ENCODE results near the gene TAB3.
"Not testable (repeated sequence)": the region's sequence is repeated elsewhere in the genome, so short reads cannot be mapped to it uniquely, and the experiment has no call there.

The TAB3 gene

DNA sequence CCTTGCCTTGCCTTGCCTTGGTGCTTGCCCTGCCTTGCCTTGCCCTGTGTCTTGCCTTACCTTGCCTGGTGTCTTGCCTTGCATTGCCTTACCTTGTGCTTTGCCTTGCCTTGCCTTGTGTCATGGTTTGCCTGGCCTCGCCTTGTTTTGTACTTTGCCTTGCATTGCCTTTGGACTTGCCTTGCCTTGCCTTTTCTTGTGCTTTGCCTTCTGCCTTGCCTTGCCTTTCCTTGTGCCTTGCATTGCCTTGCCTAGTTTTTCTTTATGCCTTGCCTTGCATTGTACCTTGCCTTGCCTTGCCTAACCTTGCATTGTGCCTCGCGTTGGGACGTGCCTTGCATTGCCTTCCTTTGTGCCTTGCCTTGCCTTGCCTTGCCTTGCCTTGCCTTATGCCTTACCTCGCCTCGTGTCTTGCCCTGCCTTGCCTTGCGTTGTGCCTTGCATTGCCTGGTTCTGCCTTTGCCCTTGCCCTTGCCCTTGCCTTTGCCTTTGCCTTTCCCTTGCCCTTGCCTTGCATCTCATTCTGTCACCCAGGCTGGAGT lies 82.8 kb downstream of the TAB3 start:
- DNase-seq = no peak

DNA sequence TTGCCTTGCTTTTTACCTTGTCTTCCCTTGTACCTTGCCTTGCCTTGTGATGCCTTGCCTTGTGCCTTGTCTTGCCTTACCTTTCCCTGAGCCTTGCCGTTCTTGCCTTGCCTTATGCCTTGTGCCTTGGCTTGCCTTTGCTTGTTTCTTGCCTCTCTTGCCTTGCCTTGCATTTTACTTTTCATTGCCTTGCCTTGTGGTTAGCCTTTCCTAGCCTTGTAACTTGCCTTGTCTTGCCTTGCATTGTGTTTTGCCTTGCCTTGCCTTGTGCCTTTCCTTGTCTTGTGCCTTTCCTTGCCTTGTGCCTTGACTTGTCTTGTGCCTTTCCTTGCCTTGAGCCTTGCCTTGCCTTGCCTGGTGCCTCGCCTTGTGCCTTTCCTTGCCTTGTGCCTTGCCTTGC lies 84.6 kb downstream of the TAB3 start:
- no peak for DNase-seq

- no peak for DNase-seq
Measured at GRCh38 chrX:30800901-30801300, 88.2 kb downstream of the TAB3 start.

- DNase-seq = no peak
Measured at GRCh38 chrX:30799327-30799726, 89.7 kb downstream of the TAB3 start.

DNA sequence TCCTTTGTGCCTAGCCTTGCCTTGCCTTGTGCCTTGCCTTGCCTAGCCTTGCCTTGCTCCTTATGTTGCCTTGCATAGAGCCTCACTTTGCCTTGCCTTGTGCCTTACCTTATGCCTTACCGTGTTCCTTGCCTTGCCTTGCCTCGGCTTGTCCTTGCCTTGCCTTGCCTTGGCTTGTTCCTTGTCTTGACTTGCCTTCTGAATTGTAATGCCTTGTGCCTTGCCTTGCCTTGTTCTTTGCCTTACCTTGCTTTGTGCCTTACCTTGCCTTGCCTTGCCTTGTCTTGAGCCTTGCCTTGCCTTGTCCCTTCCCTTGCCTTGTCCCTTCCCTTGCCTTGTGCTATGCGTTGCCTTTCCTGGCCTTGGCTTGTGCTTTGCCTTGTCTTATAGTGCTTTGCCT lies 90.2 kb downstream of the TAB3 start:
- no peak for DNase-seq

DNA sequence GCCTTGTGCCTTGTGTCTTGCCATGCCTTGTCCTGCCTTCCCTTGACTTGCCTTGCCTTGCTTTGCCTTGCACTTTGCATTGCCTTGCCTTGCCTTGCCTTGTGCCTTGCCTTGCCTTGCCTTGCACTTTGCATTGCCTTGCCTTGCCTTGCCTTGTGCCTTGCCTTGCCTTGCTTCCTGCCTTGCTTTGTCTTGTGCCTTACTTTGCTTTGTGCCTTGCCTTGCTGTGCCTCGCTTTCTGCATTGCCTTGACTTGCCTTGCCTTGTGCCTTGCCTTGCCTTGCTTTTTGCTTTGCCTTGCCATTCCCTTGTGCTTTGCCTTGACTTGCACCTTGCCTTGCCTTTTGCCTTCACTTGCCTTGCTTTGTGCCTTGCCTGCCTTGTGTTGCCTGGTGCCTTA lies 91.8 kb downstream of the TAB3 start:
- not testable (repeated sequence) for DNase-seq

DNA sequence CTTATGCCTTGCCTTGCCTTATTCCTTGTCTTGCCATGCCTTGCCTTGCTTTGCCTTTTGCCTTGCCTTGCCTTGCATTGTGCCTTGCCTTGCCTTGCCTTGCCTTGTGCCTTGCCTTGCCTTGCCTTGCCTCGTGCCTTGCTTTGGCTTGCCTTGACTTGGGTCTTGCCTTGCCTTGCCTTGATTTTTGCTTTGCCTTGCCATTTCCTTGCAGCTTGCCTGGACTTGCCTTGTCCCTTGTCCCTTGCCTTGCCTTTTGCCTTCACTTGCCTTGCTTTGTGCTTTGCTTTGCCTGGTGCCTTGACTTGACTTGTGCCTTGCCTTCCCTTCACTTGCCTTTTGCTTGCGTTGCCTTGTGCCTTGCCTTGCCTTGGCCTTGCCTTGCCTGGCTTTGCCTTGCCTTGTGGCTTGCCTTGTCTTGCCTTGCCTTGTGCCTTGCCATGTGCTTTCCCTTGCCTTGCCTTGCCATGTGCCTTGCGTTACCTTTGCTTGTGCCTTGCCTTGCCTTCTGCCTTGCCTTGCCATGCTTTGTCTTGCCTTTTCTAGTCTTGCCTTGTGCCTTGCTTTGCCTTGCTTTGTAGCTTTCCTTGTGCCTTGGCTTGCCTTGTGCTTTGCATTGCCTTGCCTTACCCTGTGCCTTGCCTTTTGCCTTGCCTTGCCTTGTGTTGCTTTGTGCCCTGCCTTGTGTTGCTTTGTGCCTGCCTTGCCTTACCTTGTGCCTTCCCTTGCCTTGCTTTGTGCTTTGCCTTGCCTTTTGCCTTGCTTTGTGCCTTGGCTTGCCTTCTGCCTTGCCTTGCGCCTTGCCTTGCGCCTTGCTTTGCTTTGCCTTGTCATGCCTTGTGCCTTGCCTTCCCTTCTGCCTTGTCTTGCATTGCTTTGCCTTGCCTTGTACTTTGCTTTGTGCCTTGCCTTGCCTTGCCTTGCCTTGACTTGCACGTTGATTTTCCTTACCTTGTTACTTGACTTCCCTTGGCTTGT lies 92.8 kb downstream of the TAB3 start:
- DNase-seq = no peak

DNA sequence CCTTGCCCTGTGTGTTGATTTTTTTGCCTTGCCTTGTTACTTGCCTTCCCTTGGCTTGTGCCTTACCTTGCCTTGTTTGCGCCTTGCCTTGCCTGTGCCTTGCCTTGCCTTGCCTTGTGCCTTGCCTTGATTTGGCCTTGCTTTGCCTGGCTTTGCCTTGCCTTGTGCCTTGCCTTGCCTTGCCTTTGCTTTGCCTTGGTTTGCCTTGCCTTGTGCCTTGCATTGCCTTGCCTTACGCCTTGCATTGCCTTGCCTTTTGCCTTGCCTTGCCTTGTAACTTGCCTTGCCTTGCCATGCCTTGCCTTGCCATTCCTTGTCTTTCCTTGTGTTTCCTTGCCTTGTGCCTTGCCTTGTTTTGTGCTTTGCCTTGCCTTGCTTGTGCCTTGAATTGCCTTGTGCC lies 94.6 kb downstream of the TAB3 start:
- DNase-seq = no peak

GRCh38 chrX:30793767-30794103 lies 95.3 kb downstream of the TAB3 start:
- DNase-seq = no peak

DNA sequence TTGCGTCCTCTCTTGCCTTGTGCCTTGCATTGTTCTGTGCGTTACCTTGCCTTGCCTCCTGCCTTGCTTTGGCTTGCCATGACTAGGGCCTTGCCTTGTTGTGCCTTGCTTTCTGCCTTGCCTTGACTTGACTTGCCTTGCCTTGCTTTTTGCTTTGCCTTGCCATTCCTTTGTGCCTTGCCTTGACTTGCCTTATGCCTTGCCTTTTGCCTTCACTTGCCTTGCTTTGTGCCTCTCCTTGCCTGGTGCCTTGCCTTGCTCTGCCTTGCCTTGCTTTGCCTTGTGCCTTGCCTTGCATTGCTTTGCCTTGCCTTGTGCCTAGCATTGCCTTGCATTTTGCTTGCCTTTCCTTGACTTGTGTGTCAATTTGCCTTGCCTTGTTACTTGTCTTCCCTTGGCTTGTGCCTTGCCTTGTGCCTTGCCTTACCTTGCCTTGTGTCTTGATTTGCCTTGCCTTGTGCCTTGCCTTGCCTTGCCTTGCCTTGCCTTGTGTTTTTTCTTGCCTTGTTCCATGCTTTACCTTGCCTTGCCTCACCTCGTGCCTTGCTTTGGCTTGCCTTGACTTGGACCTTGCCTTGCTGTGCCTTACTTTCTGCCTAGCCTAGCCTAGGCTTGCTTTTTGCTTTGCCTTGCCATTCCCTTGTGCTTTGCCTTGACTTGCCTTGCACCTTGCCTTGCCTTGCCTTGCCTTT lies 95.8 kb downstream of the TAB3 start:
- DNase-seq = no peak

DNA sequence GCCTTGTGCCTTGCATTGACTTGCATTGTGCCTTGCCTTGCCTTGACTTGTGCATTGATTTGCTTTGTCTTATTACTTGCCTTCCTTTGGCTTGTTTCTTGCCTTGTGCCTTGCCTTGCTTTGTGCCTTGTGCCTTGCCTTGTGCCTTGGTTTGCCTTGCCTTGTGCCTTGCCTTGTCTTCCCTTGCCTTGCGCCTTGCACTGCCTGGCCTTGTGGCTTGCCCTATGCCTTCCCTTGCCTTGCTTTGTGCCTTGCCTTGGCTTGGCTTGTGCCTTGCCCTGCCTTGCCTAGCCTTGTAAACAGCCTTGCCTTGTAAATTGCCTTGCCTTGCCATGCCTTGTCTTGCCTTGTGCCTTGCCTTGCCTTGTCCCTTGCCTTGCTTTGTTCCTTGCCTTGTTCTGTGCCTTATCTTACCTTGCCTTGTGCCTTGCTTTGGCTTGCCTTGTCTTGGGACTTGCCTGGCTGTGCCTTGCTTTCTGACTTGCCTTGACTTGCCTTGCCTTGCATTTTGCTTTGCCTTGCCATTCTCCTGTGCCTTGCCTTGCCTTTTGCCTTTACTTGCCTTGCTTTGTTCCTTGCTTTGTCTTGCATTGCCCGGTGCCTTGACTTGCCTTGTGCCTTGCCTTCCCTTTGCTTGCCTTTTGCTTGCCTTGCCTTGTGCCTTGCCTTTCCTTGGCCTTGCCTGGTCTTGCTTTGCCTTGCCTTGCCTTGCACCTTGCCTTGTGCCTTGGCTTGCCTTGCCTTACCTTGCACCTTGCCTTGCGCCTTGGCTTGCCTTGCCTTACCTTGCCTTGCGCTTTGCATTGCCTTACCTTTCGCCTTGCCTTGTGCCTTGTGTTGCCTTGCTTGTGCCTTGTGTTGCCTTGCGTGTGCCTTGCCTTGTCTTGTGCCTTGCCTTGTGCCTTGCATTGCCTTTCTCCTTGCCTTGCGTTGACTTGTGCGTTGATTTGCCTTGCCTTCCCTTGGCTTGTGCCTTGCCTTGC lies 97.5 kb downstream of the TAB3 start:
- DNase-seq = no peak

DNA sequence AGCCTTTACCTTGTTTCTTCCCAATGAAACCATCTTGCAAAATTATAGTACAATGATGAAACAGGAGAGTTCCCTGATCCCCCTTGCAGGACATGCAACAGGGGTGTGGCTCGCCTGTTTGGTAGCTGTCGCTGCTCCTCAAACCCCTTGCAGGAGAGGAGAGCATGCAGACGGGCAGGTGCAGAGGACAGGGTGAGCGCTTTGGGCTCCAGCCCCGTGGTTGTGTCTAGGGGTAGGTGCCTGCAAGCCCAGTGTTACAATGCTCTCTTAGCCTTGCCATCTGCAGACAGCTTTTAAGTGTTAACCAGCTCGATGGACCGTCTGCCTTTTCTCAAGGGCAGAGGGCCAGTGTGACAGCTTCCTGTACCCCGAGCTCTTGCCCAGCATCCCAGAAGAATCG lies 102.0 kb downstream of the TAB3 start:
- DNase-seq = no peak

- DNase-seq = no peak
Measured at GRCh38 chrX:30786374-30786773, 102.7 kb downstream of the TAB3 start.

- DNase-seq = no peak
Measured at GRCh38 chrX:30781711-30782444, 107.2 kb downstream of the TAB3 start.

GRCh38 chrX:30779453-30780030 lies 109.5 kb downstream of the TAB3 start:
- DNase-seq = no peak

GRCh38 chrX:30777575-30777974 lies 111.5 kb downstream of the TAB3 start:
- no peak for DNase-seq
